Body of pancreas (tissue), 4 donors: ENCODE data around the gene CENPF.

Experiments
- CTCF ChIP-seq, 7 experiments: fragments of 450-650 bp in 4 of 7; fragments of 200-600 bp in 3 of 7; sonication (generic) in 3 of 7; IDR thresholded peaks; one replicate each; pipeline ENCODE4 v1.5.1; 2016 to 2019; ENCODE audit warnings: antibody characterized with exemption in 7 of 7
- POLR2A ChIP-seq, 3 donors: fragments of 450-650 bp; IDR thresholded peaks; one replicate each; pipeline ENCODE4 v1.6.1; 2016; ENCODE audit warnings: antibody characterized with exemption in 3 of 3, mild to moderate bottlenecking in 2 of 3

GRCh38 chr1:214574598-214575411, 28.2 kb upstream of the CENPF start:
- TF ChIP-seq POLR2A (IDR thresholded peaks at IDR 0.05) (no peak), CTCF (IDR thresholded peaks at IDR 0.05) (no peak)
